Testis (tissue), 2 donors: Measurements from ENCODE around the gene REV3L.

Experiments
- POLR2A ChIP-seq: fragments of 450-650 bp; IDR thresholded peaks from one replicate; pipeline ENCODE4 v1.6.1; 2017; ENCODE audit warnings: antibody characterized with exemption, mild to moderate bottlenecking, moderate library complexity
- TF ChIP-seq, protein P1 (sequence below), 3 experiments: fragments of 450-650 bp in 2 of 3; fragments of 200-600 bp in 1 of 3; sonication (generic) in 1 of 3; IDR thresholded peaks; one replicate each; pipeline ENCODE4 v1.5.1; 2016 to 2019; ENCODE audit warnings: antibody characterized with exemption in 3 of 3, mild to moderate bottlenecking in 2 of 3, moderate library complexity in 1 of 3

DNA sequence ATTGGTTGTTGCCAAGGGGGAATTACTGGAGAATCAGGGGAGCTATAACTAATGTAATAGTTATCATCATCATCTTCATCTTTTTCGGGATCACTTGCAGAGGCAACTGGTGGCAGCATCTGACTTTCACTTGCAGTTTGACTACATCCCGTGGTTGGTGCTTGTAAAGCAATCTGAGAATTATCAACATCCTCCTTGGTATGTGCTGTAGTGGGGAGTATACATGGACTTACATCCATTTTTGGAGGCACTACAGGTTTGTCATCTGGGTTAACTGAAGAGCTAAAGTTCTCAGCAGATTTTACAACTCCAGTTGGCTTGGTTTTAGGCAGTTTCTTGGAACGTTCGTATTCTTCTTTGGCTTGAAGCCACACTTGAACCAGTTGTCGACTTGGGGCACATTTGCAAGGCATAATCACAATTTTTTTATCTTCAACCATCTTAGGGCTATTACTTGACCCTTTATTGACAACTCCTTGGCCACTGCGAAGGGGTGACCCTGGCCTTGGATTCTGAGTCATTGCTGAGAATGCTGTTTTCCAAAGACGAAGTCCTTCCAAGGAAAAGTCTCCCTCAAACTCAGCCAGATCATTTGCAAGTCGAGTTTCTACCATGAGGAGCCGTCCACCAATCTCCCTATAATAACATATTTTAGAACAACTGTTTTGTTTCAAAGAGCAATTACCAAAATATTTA, 115.5 kb downstream of the REV3L start:
- TF ChIP-seq, protein P1, sequence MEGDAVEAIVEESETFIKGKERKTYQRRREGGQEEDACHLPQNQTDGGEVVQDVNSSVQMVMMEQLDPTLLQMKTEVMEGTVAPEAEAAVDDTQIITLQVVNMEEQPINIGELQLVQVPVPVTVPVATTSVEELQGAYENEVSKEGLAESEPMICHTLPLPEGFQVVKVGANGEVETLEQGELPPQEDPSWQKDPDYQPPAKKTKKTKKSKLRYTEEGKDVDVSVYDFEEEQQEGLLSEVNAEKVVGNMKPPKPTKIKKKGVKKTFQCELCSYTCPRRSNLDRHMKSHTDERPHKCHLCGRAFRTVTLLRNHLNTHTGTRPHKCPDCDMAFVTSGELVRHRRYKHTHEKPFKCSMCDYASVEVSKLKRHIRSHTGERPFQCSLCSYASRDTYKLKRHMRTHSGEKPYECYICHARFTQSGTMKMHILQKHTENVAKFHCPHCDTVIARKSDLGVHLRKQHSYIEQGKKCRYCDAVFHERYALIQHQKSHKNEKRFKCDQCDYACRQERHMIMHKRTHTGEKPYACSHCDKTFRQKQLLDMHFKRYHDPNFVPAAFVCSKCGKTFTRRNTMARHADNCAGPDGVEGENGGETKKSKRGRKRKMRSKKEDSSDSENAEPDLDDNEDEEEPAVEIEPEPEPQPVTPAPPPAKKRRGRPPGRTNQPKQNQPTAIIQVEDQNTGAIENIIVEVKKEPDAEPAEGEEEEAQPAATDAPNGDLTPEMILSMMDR (IDR thresholded peaks at IDR 0.05), result no peak
- TF ChIP-seq POLR2A, result no peak
